IMR-90 (cell line): ENCODE data around the gene MPRIP.

Experiments
- BHLHE40 ChIP-seq: fragments of 150-350 bp; IDR thresholded peaks from 2 replicates; pipeline ENCODE4 v1.6.1; 2016; ENCODE audit warnings: mild to moderate bottlenecking, low read depth, low read length
- NFE2L2 ChIP-seq: fragments of 150-350 bp; IDR thresholded peaks from 2 replicates; pipeline ENCODE4 v1.6.1; 2016; ENCODE audit warnings: low read depth, mild to moderate bottlenecking, low read length
- POLR2A ChIP-seq: IDR thresholded peaks from 2 replicates; pipeline ENCODE4 v1.6.1; 2012; ENCODE audit warnings: mild to moderate bottlenecking, low read depth, low read length
- RAD21 ChIP-seq: IDR thresholded peaks from 2 replicates; pipeline ENCODE4 v1.6.1; 2012; ENCODE audit warnings: low read length, improper control_type of control experiment
- SMC3 ChIP-seq: fragments of 150-350 bp; IDR thresholded peaks from 2 replicates; pipeline ENCODE4 v1.6.1; 2016; ENCODE audit warnings: low read depth, mild to moderate bottlenecking, antibody characterized with exemption, low read length, moderate library complexity
- TF ChIP-seq, protein P1 (sequence below): conservative IDR thresholded peaks from 2 replicates; pipeline ENCODE4 v1.5.1; 2012; ENCODE audit warnings: mild to moderate bottlenecking, low read depth, low read length, improper control_type of control experiment
- TF ChIP-seq, protein P2 (sequence below): fragments of 150-350 bp; IDR thresholded peaks from 2 replicates; pipeline ENCODE4 v1.6.1; 2017; ENCODE audit warnings: mild to moderate bottlenecking, antibody characterized with exemption, low read length, low read depth

DNA sequence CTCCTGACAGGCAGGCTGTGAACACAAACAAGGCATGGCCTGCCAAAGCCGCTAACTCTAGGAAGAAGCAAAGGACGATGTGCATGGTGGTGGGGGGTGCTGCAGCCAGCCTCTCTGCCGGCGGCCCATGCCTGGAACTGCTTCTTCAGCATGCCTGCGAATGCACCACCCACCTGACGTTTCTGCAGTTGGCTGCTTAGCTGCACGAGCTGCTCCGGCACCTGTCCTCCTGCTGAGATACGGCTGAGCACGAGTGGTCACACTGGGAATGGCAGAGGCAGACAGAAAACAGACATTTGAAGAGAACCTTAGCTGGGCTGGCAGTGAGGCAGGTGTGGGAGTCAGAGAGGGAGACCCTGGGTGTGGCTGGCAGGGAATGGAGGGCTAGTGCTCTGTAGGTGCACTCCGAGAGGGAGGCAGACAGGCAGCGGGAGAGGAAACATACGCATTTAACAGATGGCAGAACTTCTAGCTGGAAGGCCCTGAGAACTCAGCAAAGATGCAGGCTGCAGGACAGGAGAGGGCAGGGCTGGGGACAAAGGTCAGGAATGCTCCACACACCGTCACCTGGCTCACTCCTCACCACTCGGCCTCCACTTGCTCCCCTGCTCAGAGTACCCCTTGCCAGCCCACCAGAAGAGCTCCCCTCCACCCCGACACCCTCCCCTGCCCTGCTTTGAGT is 189.5 kb downstream of the MPRIP start:
- TF ChIP-seq, protein P1, sequence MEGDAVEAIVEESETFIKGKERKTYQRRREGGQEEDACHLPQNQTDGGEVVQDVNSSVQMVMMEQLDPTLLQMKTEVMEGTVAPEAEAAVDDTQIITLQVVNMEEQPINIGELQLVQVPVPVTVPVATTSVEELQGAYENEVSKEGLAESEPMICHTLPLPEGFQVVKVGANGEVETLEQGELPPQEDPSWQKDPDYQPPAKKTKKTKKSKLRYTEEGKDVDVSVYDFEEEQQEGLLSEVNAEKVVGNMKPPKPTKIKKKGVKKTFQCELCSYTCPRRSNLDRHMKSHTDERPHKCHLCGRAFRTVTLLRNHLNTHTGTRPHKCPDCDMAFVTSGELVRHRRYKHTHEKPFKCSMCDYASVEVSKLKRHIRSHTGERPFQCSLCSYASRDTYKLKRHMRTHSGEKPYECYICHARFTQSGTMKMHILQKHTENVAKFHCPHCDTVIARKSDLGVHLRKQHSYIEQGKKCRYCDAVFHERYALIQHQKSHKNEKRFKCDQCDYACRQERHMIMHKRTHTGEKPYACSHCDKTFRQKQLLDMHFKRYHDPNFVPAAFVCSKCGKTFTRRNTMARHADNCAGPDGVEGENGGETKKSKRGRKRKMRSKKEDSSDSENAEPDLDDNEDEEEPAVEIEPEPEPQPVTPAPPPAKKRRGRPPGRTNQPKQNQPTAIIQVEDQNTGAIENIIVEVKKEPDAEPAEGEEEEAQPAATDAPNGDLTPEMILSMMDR: no peak
- TF ChIP-seq POLR2A: no peak
- TF ChIP-seq, protein P2, sequence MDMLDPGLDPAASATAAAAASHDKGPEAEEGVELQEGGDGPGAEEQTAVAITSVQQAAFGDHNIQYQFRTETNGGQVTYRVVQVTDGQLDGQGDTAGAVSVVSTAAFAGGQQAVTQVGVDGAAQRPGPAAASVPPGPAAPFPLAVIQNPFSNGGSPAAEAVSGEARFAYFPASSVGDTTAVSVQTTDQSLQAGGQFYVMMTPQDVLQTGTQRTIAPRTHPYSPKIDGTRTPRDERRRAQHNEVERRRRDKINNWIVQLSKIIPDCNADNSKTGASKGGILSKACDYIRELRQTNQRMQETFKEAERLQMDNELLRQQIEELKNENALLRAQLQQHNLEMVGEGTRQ: no peak
- TF ChIP-seq SMC3: no peak
- no peak for TF ChIP-seq RAD21
- no peak for TF ChIP-seq BHLHE40
- no peak for TF ChIP-seq NFE2L2
